HG03565 (cell line): Measurements from ENCODE around the gene MSH3.
"Not testable (repeated sequence)": the region's sequence is repeated elsewhere in the genome, so short reads cannot be mapped to it uniquely, and the experiment has no call there.

Experiments used
- ATAC-seq: cut with Tn5 transposase; IDR thresholded peaks from one replicate; pipeline ENCODE4 v1.9.1; 2021; ENCODE audit warnings: mild to moderate bottlenecking, moderate library complexity; ENCODE audit not compliant: unreplicated experiment

The MSH3 gene

DNA sequence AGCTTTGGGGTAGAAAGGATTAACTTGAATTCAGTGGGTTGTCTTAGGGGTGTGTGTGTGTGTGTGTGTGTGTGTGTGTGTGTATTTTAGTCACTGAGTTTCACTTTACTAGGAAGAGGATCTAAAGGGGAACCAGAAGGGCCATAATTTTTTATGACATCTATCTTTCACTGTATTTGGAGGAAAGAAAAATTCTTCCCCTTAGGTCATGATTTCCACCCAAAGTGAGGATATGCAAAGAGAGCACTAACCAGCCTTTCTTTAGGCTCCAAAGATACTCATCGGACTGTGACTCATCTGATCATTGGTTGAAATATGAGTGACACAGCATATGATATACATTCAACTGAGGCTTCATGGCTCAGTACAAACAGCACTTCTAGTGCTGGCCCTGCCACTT is 230.5 kb downstream of the MSH3 start:
- ATAC-seq = no peak

DNA sequence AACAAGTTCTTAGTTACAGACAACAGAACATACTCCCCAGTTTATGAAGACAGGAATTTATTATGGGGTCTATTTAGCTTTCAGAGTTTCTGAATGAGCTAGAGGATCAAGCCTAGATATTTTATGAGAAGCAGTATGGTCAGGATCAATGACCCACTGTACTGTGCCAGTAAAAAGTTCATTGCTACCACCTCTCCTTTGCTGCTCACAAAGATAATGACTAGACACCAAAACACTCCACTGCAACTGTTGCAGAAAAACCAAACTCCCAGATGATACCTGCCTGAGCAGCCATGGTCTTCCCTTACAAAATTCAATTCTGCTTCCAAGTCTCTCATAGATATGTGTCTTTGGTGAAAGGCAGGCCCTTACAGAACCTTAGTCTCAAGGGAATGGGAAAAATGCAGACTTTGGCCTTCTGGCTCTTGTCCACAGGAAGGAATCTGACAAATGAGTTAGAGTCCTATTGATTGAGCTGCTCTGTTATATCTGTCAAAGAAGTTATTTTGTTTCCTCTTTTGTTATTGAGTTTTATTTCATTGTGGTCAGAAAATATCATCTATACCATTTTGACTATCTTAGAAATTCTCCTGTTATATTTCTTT is 231.0 kb downstream of the MSH3 start:
- ATAC-seq = no peak

- ATAC-seq = no peak
These were observed 239.6 kb downstream of the MSH3 start for GRCh38 chr5:80894083-80894482.

DNA sequence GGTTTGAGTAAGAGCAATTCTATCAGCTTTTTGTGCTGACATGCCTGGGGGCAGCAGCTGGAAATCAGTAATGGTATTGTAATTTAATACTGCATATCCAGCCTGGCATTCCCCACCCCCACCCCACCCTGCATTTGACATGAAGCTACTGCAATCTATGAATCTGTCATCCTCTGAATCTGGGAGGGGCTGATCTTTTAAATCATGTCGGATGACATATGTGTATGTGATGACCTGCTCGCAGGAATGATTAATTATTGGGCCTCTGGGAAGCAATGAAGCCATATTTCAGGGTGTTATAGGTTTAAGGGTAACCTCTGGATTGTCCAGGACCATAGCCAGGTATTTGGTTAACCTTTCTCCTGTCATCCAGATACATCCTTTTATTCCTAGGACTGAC is 241.1 kb downstream of the MSH3 start:
- ATAC-seq = no peak

DNA sequence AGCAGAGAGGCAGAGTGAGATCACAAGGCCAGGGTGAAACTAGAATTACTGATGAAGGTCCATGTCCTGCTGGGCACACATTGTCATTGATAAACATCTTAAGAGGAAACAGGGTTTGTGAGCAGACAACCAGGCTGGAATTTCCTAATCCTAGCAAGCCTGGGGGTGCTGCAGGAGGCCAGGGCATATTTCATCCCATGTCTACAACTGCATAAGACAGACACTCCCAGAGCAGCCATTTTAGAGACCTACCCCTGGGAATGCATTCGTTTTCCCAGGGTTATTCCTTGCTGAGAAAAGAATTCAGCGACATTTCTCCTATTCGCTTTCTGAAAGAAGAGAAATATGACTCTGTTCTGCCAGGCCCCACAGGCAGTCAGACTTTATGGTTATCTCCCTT is 248.2 kb downstream of the MSH3 start:
- not testable (repeated sequence) for ATAC-seq

DNA sequence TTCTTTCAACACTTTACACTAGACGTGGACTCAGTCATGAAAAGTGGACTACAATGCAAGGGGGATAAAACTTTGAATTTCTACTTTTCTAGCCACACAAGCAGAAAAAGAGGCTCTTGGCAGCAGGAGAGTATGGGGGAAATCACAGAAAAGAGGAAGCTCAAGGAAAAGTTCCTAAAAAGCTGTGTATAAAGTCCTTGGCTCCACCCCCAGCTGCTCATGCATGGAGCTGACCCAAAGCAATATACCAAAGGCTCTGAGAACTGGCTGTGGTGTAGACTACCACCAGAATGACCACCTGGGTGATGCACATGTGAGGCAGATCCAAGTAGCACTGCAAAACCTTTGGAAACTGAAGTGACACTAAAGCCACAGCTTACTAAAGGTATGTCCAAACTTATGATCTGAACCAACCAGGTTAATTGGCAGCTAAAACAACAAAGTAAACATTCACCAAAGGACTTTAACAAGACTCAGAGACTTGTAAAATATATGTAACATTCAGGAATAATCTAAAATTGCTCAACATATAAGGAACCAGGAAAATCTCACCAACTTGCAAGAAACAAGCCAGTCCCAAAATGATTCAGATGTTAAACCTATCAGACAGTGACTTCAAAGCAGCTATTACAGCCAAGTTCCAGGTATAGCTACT is 250.2 kb downstream of the MSH3 start:
- no peak for ATAC-seq

- ATAC-seq = no peak
These were observed 251.0 kb downstream of the MSH3 start for GRCh38 chr5:80905405-80905804.

- ATAC-seq = no peak
These were observed 258.0 kb downstream of the MSH3 start for GRCh38 chr5:80912479-80912878.

- no peak for ATAC-seq
These were observed 261.3 kb downstream of the MSH3 start for GRCh38 chr5:80915716-80916115.

- ATAC-seq = no peak
These were observed 262.2 kb downstream of the MSH3 start for GRCh38 chr5:80916676-80917075.

GRCh38 chr5:80917631-80918030 is 263.2 kb downstream of the MSH3 start:
- ATAC-seq = no peak

- no peak for ATAC-seq
These were observed 265.3 kb downstream of the MSH3 start for GRCh38 chr5:80919678-80920196.

GRCh38 chr5:80920333-80920732 is 265.9 kb downstream of the MSH3 start:
- ATAC-seq = no peak

DNA sequence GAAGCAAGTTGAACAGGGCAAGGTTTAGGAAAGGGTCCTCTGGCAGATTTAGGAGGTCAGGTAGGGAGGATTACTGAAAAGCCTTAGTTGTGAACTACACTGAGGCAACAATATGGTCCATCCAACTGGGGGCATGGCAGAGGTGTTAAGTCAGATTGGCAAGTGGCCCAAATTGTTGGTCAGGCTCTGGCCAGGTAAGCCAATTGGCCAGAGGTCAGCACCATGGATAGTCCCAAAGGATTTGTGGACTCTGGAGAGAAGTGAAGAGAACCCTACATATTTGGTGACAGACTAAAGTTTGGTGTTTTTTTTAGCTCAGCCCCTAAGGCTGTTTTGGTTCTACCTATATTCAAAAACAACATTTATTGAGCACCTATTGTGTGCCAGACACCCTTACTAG is 266.6 kb downstream of the MSH3 start:
- no peak for ATAC-seq

DNA sequence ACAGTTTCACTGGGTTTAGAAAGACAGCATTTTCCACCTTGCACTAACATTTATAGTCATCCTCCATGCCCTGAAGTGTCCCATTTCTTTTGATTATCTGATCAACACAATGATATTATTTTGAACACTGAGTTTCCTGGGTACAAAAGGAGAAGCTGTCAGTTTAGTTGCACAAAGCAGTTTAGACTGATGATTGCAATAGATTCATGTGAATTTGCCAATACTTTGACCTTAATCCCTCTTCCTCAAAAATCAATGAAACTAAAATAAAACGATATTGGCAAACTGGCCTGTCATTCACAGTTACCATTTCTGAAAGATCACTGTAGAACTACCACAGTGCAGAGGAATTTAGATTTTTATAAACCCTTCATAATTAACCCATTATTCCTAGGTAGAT is 271.5 kb downstream of the MSH3 start:
- ATAC-seq = no peak
